ENCODE results near the gene BUD31.
"Not testable (repeated sequence)": the region's sequence is repeated elsewhere in the genome, so short reads cannot be mapped to it uniquely, and the experiment has no call there.

Gene BUD31

GRCh38 chr7:99399597-99399996 lies 9.2 kb upstream of the BUD31 start:
- no peak for DNase-seq

GRCh38 chr7:99402854-99403253 lies 5.9 kb upstream of the BUD31 start:
- no peak for DNase-seq

DNA sequence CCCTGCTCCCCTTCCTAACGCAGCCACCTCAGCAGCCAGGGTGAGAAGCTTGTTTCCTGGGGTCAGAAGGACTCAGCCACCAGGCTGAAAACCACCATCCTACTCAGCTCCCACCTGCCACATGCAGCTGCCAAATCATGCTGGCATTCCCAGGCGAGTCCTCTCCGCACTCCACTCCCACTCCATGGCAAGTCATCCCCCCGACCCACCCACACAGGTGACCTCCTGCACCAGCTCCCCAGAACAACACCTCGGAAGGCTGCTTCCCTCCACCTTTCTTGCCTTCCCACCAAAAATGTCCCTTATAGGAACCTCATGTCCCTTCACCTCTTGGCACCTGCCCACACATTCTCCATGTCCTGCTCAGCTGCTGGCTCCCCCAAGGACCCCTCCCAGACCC lies 5.0 kb upstream of the BUD31 start:
- DNase-seq: no peak

GRCh38 chr7:99404235-99404976 lies 4.4 kb upstream of the BUD31 start:
- no peak for DNase-seq

- DNase-seq: no peak
Measured at GRCh38 chr7:99404977-99405320, 3.8 kb upstream of the BUD31 start.

- DNase-seq: no peak
Measured at GRCh38 chr7:99406557-99406956, 2.2 kb upstream of the BUD31 start.

DNA sequence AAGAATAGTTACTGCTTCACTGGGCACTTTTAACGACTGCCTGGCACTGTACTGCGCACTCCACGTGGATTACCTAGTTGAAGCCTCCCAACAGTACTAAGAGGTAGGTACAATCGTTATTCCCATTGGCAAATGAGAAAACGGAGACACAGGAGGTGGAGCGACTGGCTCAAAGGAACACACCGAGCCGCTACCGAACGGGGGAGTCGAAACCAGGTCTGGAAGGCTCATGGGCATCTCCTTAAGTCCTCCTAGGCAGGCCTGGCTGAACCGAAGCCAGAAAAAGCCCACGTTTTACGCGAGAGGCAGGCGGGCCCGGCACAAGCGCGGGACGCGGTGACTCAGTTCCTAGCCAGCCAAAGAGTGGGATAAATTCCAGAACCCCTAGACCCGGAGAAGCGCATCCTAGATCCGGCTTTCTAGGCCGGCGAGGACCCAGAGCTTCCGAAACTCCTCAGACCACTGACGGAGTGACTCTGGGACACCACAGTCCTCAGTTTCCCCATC lies 844 bp upstream of the BUD31 start:
- peak in 3 of 5 donors; percentile 28 to 29 (median 29) for DNase-seq

- DNase-seq: no peak
Measured at GRCh38 chr7:99409192-99409572, 413 bp downstream of the BUD31 start.

- DNase-seq: no peak
Measured at GRCh38 chr7:99409806-99410205, 1.0 kb downstream of the BUD31 start.

GRCh38 chr7:99410635-99411034 lies 1.9 kb downstream of the BUD31 start:
- DNase-seq: no peak

DNA sequence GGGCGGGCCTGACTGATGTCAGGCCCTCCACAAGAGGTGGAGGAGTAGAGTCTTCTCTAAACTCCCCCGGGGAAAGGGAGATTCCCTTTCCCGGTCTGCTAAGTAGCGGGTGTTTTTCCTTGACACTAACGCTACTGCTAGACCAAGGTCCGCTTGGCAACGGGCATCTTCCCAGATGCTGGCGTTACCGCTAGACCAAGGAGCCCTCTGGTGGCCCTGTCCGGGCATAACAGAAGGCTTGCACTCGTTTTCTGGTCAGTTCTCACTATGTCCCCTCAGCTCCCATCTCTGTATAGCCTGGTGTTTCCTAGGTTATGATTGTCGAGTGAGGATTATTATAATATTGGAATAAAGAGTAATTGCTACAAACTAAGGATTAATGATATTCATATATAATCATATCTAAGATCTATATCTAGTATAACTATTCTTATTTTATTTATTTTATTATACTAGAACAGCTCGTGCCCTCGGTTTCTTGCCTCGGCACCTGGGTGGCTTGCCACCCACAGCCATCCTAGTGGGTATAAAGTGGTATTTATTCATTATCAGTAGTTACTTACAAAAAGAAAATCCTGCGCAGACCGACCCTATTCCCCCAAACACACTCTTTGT lies 6.9 kb downstream of the BUD31 start:
- DNase-seq: not testable (repeated sequence)

GRCh38 chr7:99418260-99418659 lies 9.5 kb downstream of the BUD31 start:
- DNase-seq: no peak

GRCh38 chr7:99419323-99420021 lies 10.7 kb downstream of the BUD31 start:
- no peak for DNase-seq

DNA sequence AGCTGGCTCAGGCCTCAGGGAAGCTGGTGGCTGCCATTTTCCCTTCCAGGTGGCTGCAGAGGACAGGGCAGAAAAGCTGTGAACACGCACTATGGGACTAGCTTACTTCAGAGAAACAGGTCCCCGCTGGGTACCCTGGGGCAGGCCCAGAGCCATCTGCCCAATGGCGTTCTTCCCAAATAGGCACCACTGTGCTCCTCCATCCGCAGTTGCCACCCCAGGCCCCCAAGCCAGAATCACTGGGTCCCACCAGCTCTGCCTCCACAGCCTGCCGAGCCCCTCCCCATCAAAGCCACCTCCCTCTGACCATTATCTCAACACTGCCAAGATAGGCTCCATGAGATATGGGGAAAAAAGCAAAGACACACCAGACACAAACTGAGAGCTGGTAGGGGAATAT lies 11.4 kb downstream of the BUD31 start:
- no peak for DNase-seq

DNA sequence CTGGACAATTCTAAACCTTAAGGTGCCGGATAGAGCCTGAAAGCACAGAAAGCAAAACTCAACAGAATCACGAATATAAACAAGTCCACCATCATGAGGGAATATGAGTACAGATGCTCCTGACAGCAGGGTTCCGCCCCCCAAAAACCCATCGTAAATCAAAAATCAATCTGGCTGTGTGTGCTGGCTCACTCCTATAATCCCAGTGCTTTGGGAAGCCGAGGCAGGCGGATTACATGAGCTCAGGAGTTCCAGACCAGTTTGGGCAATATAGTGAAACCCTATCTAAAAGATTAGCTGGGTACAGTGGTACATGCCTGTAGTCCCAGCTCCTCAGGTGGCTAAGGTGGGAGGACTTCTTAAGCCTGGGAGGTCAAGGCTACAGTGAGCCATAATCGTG lies 12.2 kb downstream of the BUD31 start:
- DNase-seq: no peak

- DNase-seq: no peak
Measured at GRCh38 chr7:99422186-99422585, 13.4 kb downstream of the BUD31 start.

DNA sequence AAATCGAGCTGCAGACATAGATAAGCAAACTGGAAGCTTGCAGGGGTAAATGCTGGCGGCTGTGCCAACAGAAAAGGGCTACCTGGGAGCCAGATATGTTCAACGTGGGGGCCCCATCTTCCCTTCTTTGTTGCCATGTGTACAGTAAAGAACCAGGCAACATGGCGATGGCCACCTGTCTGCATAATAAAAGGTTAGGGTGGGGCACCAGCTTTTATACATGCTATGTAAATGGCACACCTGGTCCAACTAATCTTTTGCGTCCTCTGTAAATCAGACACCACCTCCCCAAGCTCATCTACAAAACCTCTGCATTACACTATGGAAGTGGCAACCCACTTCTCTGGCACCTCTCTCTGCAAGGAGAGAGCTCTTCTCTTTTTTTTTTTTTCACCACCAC lies 13.9 kb downstream of the BUD31 start:
- no peak for DNase-seq

GRCh38 chr7:99424932-99425730 lies 16.4 kb downstream of the BUD31 start:
- DNase-seq: no peak

DNA sequence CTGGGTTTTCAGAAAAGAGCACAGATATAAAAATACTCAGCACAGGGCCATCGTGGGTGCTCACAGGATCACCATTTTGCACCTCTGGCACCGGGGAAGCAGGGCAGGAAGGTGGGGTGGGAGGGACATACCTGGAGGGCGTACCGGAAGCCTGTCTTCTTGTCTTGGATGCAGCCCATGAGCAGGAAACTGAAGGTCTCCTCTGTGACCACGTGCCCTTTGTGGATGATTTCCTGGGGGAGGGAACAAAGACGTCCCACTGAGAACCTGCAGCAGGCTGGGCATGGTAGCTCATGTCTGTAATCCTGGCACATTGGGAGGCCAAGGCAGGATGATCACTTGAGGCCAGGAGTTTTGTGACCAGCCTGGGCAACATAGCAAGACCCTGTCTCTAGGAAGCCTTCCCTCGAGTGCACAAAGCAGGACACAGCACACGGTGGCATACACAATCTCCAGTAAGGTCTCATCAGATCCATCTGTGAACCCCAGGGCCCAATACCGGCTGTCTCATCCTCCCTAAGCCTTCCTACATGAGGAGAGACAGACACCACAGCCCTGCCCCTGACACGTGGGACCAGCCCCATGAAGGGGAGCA lies 20.3 kb downstream of the BUD31 start:
- no peak for DNase-seq

DNA sequence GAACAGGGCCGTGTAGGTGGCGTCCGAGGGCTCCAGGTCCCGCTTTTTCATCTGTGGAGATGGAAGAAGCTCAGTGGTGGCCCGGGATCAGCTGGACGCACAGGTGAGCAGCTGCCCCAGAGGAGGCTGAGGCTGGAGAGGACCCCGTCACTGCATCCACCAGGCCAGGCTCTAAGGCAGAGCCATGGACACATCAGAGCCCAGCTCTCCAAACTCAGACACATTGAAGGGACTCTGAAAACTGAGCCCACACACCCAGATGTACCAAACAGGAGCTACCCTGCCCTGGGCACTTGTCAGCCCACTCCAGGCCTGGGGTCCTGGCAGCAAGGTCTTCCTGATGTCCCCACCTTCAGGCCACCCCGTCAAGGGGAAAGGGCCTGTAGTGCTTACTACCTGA lies 21.0 kb downstream of the BUD31 start:
- DNase-seq: no peak

DNA sequence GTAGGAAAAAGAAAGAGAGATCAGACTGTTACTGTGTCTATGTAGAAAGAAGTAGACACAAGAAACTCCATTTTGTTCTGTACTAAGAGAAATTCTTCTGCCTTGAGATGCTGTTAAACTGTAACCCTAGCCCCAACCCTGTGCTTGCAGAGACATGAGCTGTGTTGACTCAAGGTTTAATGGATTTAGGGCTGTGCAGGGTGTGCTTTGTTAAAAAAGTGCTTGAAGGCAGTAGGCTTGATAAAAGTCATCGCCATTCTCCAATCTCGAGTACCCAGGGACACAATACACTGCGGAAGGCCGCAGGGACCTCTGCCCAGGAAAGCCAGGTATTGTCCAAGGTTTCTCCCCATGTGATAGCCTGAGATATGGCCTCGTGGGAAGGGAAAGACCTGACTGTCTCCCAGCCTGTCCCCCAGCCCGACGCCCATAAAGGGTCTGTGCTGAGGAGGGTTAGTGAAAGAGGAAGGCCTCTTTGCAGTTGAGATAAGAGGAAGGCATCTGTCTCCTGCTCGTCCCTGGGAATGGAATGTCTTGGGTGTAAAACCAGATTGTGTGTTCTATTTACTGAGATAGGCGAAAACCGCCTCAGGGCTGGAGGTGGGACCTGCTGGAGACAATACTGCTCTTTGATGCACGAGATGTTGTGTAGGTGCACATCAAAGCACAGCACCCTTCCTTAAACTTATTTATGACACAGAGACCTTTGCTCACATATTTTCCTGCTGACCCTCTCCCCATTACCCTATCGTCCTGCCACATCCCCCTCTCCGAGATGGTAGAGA lies 23.2 kb downstream of the BUD31 start:
- DNase-seq: not testable (repeated sequence)

- DNase-seq: no peak
Measured at GRCh38 chr7:99433158-99433557, 24.4 kb downstream of the BUD31 start.
